Heart right ventricle (tissue), 16 donors: Measurements from ENCODE around the gene TAF4. TPM values are rescaled to one million over a fixed set of nuclear protein-coding genes. Genes with fewer than 3 reads are reported as not detected.
A peak's percentile ranks its signal among the peaks of the same experiment; 100 is the strongest.

Experiments
- ATAC-seq, 8 donors: fragments of 200-7000 bp; cut with Tn5 transposase; one replicate each; pipeline ENCODE4 v1.9.1; 2020; ENCODE audit warnings: mild to moderate bottlenecking in 8 of 8, moderate library complexity in 8 of 8, moderate number of reproducible peaks in 1 of 8
- DNase-seq, 2 donors: peaks; one replicate each; pipeline ENCODE4 v3.0.0-alpha.2; 2020
- H3K27ac ChIP-seq, 10 donors: fragments of 200-600 bp; sonication (generic) in 2 of 10; one replicate each; pipeline versions ENCODE4 v1.5.0 to v1.8.0; 2020 to 2022; ENCODE audit warnings: mild to moderate bottlenecking in 3 of 10
- H3K27me3 ChIP-seq, 7 donors: fragments of 200-600 bp; one replicate each; pipeline ENCODE4 v1.8.0; 2021 to 2022; ENCODE audit warnings: mild to moderate bottlenecking in 2 of 7
- H3K36me3 ChIP-seq, 9 donors: fragments of 200-600 bp; sonication (generic) in 1 of 9; one replicate each; pipeline versions ENCODE4 v1.5.0 to v1.8.0; 2020 to 2022; ENCODE audit warnings: mild to moderate bottlenecking in 2 of 9
- H3K4me1 ChIP-seq, 9 donors: fragments of 200-600 bp; sonication (generic) in 1 of 9; one replicate each; pipeline versions ENCODE4 v1.5.0 to v1.8.0; 2020 to 2022; ENCODE audit warnings: mild to moderate bottlenecking in 4 of 9
- H3K4me3 ChIP-seq, 10 donors: fragments of 200-600 bp; sonication (generic) in 2 of 10; one replicate each; pipeline versions ENCODE4 v1.5.0 to v1.8.0; 2020 to 2022; ENCODE audit warnings: mild to moderate bottlenecking in 7 of 10, moderate library complexity in 2 of 10
- H3K9me3 ChIP-seq, 11 donors: fragments of 200-600 bp in 10 of 11; sonication (generic) in 2 of 11; one replicate each; pipeline versions ENCODE4 v1.5.0 to v1.8.0; 2013 to 2022; ENCODE audit warnings: mild to moderate bottlenecking in 2 of 11, control low read depth in 1 of 11, moderate library complexity in 1 of 11
- WGBS, 2 donors: extraction: QIAGEN DNeasy Blood & Tissue Kit; methylation state at CpG; one replicate each; pipeline ENCODE4 v1.1.7; 2013; ENCODE audit warnings: inconsistent platforms in 1 of 2; 5-methylcytosine and 5-hydroxymethylcytosine counted together
- intact Hi-C, 10 donors: fragments of 100-400 bp; cut with DNase I; formaldehyde crosslinking; loops; one replicate each; pipeline versions ENCODE4 v1.11.1 to v1.14.2; 2022
- polyA plus RNA-seq, 2 donors: library from polyadenylated mRNA; stranded (reverse); fragments of 200-250 nt; gene quantifications; one replicate each; pipeline ENCODE4 v1.2.3, GENCODE V29; 2013
- total RNA-seq, 10 donors: library from RNA; stranded (reverse); fragmentation: NEBNext Ultra II Directional in 3 of 10; extraction: Animal tissue kit (Norgen Biotek cat#: 25700) in 3 of 10; gene quantifications; one replicate each; pipeline versions ENCODE4 v1.2.1 to v1.2.4, GENCODE V29; 2021 to 2023
- TF ChIP-seq, protein P1 (sequence below), 9 donors: fragments of 200-600 bp; sonication (generic) in 2 of 9; IDR thresholded peaks; one replicate each; pipeline versions ENCODE4 v1.5.0 to v1.8.0; 2021 to 2022; ENCODE audit warnings: antibody characterized with exemption in 9 of 9, mild to moderate bottlenecking in 5 of 9, moderate library complexity in 1 of 9
- donor health status: Arrhythmogenic right ventricular cardiomyopathy.
- donor health status: ischemic (EF 13 %, LVEDD 7.1; RV severe dilation, severe dysfunction).
- donor health status: healthy with polysubstance abuse.
- donor health status: DM: no; HTN: yes; CAD: no.
- donor health status: DM: no; HTN: no; CAD: no.
- donor health status: ischemic (EF 25% LVEDD 6.9; RV normal size, moderate dysfunction).
- donor health status: ischemic (EF 25% LVEDD 5.7; RV mildly dilated, moderate dysfunction).
- donor health status: healthy.
- donor health status: DM: yes; HTN: yes; CAD: no.
- donor health status: Ischemic cardiomyopathy.
- donor health status: ischemic (EF 35%, LVEDD 5.7; RV mildly dilated, moderate dysfunction).
- donor health status: nonischemic (EF 11% LVEDD 7.7; RV severe dilation, severe dysfunction).
- donor health status: DM: yes; HTN: yes; CAD: no.
- donor health status: PGD.
- donor health status: ischemic (EF 29% LVEDD 5.4; RV normal size, mild dysfunction).
- donor health status: nonischemic (EF 23%, LVEDD 6.1; RV moderate dilation, normal function).

TAF4 gene
- total and polyA plus RNA-seq, 12 donors: 3.7 to 14.8 (median 11.0) TPM

DNA sequence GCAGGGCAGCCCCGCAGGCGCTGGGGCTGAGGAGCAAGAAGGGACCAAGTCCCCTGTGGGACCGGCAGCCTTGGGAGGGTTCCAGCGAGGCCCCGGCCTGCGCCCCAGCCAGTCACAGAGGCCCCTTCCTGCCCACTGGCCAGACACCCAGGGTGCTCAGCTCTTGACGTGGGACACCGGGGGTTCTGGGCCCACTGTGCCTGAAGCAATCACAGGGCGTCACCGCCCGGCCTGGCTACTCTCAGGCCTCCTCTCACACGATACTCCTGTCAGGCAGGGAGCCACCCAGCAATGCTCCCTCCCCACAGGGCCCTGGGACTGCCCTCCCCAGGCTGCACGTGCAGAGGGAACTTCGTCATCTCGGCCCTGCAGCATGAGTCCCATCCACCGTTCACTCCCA is 14.5 kb downstream of the TAF4 start:
- no peaks in the 10 kb centered on the region for H3K27me3 ChIP-seq
- intact Hi-C loops: no loop called here
- TF ChIP-seq, protein P1, sequence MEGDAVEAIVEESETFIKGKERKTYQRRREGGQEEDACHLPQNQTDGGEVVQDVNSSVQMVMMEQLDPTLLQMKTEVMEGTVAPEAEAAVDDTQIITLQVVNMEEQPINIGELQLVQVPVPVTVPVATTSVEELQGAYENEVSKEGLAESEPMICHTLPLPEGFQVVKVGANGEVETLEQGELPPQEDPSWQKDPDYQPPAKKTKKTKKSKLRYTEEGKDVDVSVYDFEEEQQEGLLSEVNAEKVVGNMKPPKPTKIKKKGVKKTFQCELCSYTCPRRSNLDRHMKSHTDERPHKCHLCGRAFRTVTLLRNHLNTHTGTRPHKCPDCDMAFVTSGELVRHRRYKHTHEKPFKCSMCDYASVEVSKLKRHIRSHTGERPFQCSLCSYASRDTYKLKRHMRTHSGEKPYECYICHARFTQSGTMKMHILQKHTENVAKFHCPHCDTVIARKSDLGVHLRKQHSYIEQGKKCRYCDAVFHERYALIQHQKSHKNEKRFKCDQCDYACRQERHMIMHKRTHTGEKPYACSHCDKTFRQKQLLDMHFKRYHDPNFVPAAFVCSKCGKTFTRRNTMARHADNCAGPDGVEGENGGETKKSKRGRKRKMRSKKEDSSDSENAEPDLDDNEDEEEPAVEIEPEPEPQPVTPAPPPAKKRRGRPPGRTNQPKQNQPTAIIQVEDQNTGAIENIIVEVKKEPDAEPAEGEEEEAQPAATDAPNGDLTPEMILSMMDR (IDR thresholded peaks at IDR 0.05): no peak
- DNase-seq (no peak), ATAC-seq (peak in 7 of 8 donors; percentile 30 to 77 (median 49))
- H3K4me3 ChIP-seq: no peak overlapping the region
- 44 to 50% methylated on average over 16 of the region's 16 CpGs for WGBS, 2 donors
- peaks cover 0 to 11% (median 0%) of the 10 kb centered on the region in 9 donors for H3K36me3 ChIP-seq
- H3K27ac ChIP-seq: no peak overlapping the region
- no peaks in the 10 kb centered on the region for H3K9me3 ChIP-seq
- H3K4me1 ChIP-seq: peaks cover 0 to 31% (median 10%) of the 10 kb centered on the region in 9 donors

DNA sequence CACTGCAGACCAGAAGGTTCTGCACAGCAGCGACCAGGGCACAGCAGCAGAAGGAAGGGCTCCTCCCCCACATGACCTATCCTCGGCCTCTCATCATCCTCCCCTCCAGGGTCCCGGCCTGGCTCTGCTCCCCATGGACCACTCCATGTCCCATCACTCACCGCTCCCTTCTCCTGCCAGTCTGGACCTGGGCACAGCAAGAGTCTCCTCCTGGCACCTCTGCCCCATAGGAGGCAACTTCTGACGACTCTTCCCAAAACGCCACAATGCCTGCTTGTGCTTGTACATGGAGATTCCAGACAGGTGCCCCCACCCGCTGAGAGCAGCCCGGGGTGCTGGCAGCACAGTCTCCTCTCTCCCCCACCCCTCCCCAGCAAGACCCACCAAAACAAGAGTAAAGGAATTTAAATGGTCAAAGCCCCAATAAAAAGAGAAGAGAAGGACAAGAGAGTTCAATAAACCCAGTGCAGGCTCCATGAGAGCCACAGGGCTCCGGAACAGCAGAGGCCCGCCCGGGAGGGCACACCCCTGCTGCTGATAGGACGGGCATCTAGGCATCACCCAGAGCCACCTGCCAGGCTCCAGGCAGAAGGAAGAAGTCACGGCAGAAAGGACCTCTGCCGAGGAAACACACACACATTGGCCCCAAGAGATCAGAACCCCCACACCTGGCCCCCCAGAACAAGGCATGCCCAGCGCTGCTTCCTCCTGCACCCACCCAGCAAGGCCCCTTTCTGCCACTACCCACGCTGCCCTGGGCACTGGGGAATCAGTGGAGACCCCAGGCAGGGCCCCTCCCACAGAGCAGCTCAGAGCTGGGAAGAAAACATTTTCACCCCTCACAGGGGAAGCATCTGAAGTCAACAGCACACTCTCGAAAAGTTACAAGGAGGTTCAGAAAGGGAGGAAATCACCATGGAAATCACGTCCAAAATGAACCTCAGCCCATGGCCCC is 15.2 kb downstream of the TAF4 start:
- Histone ChIP-seq H3K4me1 (peaks cover 0 to 31% (median 10%) of the 10 kb centered on the region in 9 donors), H3K27ac (no peak overlapping the region), H3K27me3 (no peaks in the 10 kb centered on the region), H3K4me3 (no peak overlapping the region), H3K36me3 (peaks cover 0 to 11% (median 0%) of the 10 kb centered on the region in 9 donors), H3K9me3 (no peaks in the 10 kb centered on the region)
- 71 to 77% methylated on average over 18 of the region's 18 CpGs for WGBS, 2 donors
- TF ChIP-seq, protein P1 (IDR thresholded peaks at IDR 0.05): no peak
- ATAC-seq: peak in 3 of 8 donors; percentile 26 to 54 (median 52)
- DNase-seq: no peak
- intact Hi-C loops: no loop called here

DNA sequence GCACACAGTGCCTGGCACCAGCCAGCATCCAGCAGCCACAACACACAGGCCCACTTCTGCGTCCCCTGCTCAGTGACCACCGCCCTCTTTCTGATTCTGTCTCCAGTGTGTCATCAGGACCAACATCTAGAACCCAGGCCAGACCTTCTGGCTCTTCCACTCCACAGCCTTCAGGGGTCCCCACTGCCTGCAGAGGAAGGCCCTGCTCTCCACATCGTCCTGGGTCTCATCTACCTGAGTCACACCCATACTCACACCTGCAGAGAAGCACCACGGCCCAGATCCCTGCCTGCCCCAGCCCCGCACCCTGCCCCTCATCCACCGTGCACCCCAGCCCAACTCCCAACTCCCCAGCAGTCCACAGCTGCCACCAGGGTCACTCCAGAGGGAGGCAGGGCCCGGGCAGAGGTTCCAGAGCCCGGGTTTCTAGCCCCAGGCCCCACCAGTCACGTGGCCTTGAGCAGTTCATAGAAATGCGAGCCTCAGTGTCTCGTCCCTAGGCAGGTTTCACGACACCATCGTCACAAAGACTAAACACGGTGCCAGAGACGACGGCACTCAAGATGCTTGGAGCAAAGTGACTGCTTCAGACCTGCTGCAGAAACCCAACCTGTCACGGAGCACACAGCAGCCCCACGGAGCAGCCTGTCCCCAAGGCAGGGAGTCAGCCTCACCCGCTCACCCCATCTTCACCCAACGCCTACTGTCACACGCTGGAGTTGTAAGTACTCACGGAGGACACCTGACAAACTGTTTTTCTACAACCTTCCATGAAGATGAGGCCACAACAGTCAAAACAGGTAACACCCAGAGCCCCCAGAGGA is 16.1 kb downstream of the TAF4 start:
- 91 to 92% methylated on average over 22 of the region's 22 CpGs for WGBS, 2 donors
- DNase-seq (no peak), ATAC-seq (no peak)
- intact Hi-C loops: no loop called here
- H3K27ac ChIP-seq: no peak overlapping the region
- no peaks in the 10 kb centered on the region for H3K27me3 ChIP-seq
- H3K36me3 ChIP-seq: peaks cover 0 to 4% (median 0%) of the 10 kb centered on the region in 9 donors
- H3K4me1 ChIP-seq: peaks cover 0 to 33% (median 14%) of the 10 kb centered on the region in 9 donors
- H3K9me3 ChIP-seq: no peaks in the 10 kb centered on the region
- H3K4me3 ChIP-seq: no peak overlapping the region
- TF ChIP-seq, protein P1 (IDR thresholded peaks at IDR 0.05): no peak

DNA sequence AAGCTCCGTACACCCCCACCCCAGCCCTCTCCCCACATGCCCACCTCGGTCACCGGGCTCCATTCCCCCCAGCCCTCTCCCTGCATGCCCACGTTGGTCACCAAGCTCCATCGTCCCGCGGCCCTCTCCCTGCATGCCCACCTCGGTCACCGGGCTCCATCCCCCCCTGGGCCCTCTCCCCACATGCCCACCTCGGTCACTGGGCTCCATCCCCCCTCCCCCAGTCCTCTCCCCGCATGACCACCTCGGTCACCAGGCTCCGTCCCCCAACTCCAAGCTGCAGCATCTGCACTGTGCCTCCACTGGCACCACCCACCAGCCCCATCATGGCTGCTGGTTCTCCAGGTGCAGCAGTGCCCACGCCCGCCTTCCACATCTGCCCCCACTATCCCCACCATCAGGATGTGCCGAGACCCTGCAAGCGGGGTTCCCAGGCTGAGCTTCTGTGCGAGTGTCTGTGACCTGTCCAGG is 16.8 kb downstream of the TAF4 start:
- WGBS, 2 donors: 90 to 91% methylated on average over 18 of the region's 18 CpGs
- intact Hi-C loops: no loop called here
- ATAC-seq: no peak

More for the DNA sequence above, 16.8 kb downstream of the TAF4 start:
- H3K4me1 ChIP-seq: peaks cover 0 to 34% (median 16%) of the 10 kb centered on the region in 9 donors
- H3K36me3 ChIP-seq: peaks cover 0 to 4% (median 0%) of the 10 kb centered on the region in 9 donors
- H3K9me3 ChIP-seq: no peaks in the 10 kb centered on the region
- no peak overlapping the region for H3K27ac ChIP-seq
- TF ChIP-seq, protein P1 (IDR thresholded peaks at IDR 0.05): no peak
- H3K27me3 ChIP-seq: no peaks in the 10 kb centered on the region
- DNase-seq: no peak
- H3K4me3 ChIP-seq: no peak overlapping the region
